ENCODE measurements around the gene SUPT16H.

Gene SUPT16H

DNA sequence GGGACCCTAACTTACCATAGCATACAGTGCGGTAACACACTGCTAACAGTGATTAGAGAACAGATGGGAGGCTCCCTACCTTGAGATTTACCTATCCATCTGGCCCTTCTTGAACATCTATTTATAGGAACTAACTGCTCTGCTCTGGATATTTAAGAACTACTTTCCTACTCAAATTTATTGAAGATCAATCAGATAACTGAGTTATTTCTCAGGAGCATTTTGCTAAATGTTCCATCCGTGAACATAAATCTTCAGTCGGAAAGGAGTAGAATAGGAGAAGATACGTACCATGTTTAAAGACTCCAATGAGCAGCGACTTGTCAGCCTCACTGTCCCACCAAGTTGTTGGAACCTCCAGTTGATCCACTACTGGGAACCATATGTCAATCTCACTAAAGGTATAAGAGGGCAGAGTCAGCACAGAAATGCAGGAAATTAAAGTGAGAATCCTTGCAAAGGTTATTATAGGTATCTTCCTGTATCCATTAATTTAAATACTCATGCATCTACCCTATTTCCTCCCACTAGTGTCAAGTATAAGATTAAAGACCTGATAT lies 15.6 kb upstream of the SUPT16H start:
- H3F3A ChIP-seq (ENCODE audit: control insufficient read depth, insufficient read depth), result no peaks in the 10 kb centered on the region
- no peaks in the 10 kb centered on the region for H3K27me3 ChIP-seq (ENCODE audit: control insufficient read depth, low read length)
- TF ChIP-seq EZH2phosphoT487 (IDR thresholded peaks at IDR 0.05; ENCODE audit: borderline replicate concordance, low read length), result no peak
- TF ChIP-seq, protein P1, sequence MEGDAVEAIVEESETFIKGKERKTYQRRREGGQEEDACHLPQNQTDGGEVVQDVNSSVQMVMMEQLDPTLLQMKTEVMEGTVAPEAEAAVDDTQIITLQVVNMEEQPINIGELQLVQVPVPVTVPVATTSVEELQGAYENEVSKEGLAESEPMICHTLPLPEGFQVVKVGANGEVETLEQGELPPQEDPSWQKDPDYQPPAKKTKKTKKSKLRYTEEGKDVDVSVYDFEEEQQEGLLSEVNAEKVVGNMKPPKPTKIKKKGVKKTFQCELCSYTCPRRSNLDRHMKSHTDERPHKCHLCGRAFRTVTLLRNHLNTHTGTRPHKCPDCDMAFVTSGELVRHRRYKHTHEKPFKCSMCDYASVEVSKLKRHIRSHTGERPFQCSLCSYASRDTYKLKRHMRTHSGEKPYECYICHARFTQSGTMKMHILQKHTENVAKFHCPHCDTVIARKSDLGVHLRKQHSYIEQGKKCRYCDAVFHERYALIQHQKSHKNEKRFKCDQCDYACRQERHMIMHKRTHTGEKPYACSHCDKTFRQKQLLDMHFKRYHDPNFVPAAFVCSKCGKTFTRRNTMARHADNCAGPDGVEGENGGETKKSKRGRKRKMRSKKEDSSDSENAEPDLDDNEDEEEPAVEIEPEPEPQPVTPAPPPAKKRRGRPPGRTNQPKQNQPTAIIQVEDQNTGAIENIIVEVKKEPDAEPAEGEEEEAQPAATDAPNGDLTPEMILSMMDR (IDR thresholded peaks at IDR 0.05; ENCODE audit: low read depth, low read length, poor library complexity, severe bottlenecking), result no peak
- no peaks in the 10 kb centered on the region for H3K79me2 ChIP-seq (ENCODE audit: control insufficient read depth, low read length)
- H3K4me3 ChIP-seq (ENCODE audit: low read length), result no peak overlapping the region
- H4K20me1 ChIP-seq (ENCODE audit: control insufficient read depth, insufficient read depth, low read depth, low read length), result no peaks in the 10 kb centered on the region
- H3K9me2 ChIP-seq (replicated peaks; ENCODE audit: control insufficient read depth, low read length), result no peaks in the 10 kb centered on the region
- H3K27ac ChIP-seq (ENCODE audit: low read depth, low read length), result no peak overlapping the region
- no peaks in the 10 kb centered on the region for H3K9me3 ChIP-seq (ENCODE audit: control insufficient read depth, insufficient read depth, low read length)
- peaks cover 89% of the 10 kb centered on the region for H3K36me3 ChIP-seq (ENCODE audit: control insufficient read depth, low read length)
- no peak overlapping the region for H3K4me2 ChIP-seq (ENCODE audit: low read length)
- H3K4me1 ChIP-seq (ENCODE audit: control insufficient read depth, low read length), result no peaks in the 10 kb centered on the region

DNA sequence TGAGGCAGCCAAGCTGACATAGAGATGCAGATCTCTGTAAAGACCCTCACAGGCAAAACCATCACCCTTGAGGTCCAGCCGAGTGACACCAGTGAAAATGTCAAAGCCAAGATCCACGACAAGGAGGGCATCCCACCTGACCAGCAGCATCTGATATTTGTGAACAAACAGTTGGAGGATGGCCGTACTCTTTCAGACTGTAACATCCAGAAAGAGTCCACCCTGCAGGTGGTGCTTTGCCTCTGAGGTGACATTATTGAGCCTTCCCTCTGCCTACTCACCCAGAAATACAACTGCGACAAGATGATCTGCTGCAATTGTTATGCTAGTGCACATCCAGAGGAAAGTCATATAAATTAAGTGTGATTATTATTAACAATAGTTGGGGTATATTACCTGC lies 15.1 kb upstream of the SUPT16H start:
- no peak overlapping the region for H3K27ac ChIP-seq (ENCODE audit: low read depth, low read length)

GRCh38 chr14:21395450-21395849 lies 11.6 kb upstream of the SUPT16H start:
- H3K9me3 ChIP-seq (ENCODE audit: control insufficient read depth, insufficient read depth, low read length), result no peaks in the 10 kb centered on the region
- no peaks in the 10 kb centered on the region for H4K20me1 ChIP-seq (ENCODE audit: control insufficient read depth, insufficient read depth, low read depth, low read length)
- no peak overlapping the region for H3K4me3 ChIP-seq (ENCODE audit: low read length)
- H3K27me3 ChIP-seq (ENCODE audit: control insufficient read depth, low read length), result no peaks in the 10 kb centered on the region
- H3F3A ChIP-seq (ENCODE audit: control insufficient read depth, insufficient read depth), result peaks cover 8% of the 10 kb centered on the region; the same call in 1 of the 2 replicates
- H3K4me1 ChIP-seq (ENCODE audit: control insufficient read depth, low read length), result no peaks in the 10 kb centered on the region
- TF ChIP-seq, protein P1 (IDR thresholded peaks at IDR 0.05; ENCODE audit: low read depth, low read length, poor library complexity, severe bottlenecking), result no peak
- TF ChIP-seq EZH2phosphoT487 (IDR thresholded peaks at IDR 0.05; ENCODE audit: borderline replicate concordance, low read length), result no peak
- no peak overlapping the region for H3K4me2 ChIP-seq (ENCODE audit: low read length)
- H3K9me2 ChIP-seq (replicated peaks; ENCODE audit: control insufficient read depth, low read length), result no peaks in the 10 kb centered on the region
- H3K36me3 ChIP-seq (ENCODE audit: control insufficient read depth, low read length), result peaks cover 92% of the 10 kb centered on the region
- H3K79me2 ChIP-seq (ENCODE audit: control insufficient read depth, low read length), result no peaks in the 10 kb centered on the region
- no peak overlapping the region for H3K27ac ChIP-seq (ENCODE audit: low read depth, low read length)

More for the DNA sequence above, 15.1 kb upstream of the SUPT16H start:
- H4K20me1 ChIP-seq (ENCODE audit: control insufficient read depth, insufficient read depth, low read depth, low read length), result no peaks in the 10 kb centered on the region
- no peaks in the 10 kb centered on the region for H3K27me3 ChIP-seq (ENCODE audit: control insufficient read depth, low read length)
- H3F3A ChIP-seq (ENCODE audit: control insufficient read depth, insufficient read depth), result no peaks in the 10 kb centered on the region
- peaks cover 91% of the 10 kb centered on the region for H3K36me3 ChIP-seq (ENCODE audit: control insufficient read depth, low read length)
- no peak overlapping the region for H3K4me2 ChIP-seq (ENCODE audit: low read length)
- H3K4me1 ChIP-seq (ENCODE audit: control insufficient read depth, low read length), result no peaks in the 10 kb centered on the region
- no peaks in the 10 kb centered on the region for H3K79me2 ChIP-seq (ENCODE audit: control insufficient read depth, low read length)
- H3K9me2 ChIP-seq (replicated peaks; ENCODE audit: control insufficient read depth, low read length), result no peaks in the 10 kb centered on the region
- H3K4me3 ChIP-seq (ENCODE audit: low read length), result no peak overlapping the region
- no peak for TF ChIP-seq EZH2phosphoT487 (IDR thresholded peaks at IDR 0.05; ENCODE audit: borderline replicate concordance, low read length)
- TF ChIP-seq, protein P1 (IDR thresholded peaks at IDR 0.05; ENCODE audit: low read depth, low read length, poor library complexity, severe bottlenecking), result no peak
- no peaks in the 10 kb centered on the region for H3K9me3 ChIP-seq (ENCODE audit: control insufficient read depth, insufficient read depth, low read length)
